IMR-90 (cell line): ENCODE results near the gene RMND5A.

Source experiments
- POLR2A ChIP-seq: IDR thresholded peaks from 2 replicates; pipeline ENCODE4 v1.6.1; 2012; ENCODE audit warnings: mild to moderate bottlenecking, low read depth, low read length
- TF ChIP-seq, protein P1 (sequence below): conservative IDR thresholded peaks from 2 replicates; pipeline ENCODE4 v1.5.1; 2012; ENCODE audit warnings: mild to moderate bottlenecking, low read depth, low read length, improper control_type of control experiment

DNA sequence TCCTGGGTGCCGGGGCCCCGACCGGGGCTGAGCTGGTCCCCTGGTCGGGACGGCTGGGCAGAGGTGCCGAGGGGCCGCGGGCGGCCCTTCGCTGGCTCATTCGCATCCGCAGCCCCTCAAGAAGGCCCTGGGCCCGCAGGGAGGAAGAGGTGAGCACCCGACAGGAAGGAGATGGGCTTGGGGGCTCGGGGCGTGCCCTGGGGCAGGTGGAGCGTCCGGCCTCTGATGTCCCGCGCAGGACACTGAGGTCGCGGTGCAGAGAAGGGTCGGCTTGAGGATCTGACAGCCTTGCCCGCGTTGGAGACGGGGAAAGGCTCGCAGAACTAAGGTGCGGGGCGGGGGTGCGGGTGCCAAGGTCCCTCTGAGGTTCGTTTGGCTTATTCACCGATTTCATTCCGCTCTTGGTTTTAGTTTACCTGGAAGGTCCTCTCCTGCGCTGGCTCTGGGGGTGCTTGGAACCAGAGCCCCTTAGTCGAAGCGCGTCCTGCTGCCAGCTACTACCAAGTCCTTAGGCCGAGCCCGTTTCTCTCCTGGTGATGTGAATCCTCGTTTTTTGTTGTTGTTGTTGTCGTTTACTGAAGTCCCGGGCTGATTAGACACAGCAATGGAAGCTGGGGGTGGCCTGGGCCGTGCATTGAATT is 89.5 kb downstream of the RMND5A start:
- no peak for TF ChIP-seq POLR2A
- TF ChIP-seq, protein P1, sequence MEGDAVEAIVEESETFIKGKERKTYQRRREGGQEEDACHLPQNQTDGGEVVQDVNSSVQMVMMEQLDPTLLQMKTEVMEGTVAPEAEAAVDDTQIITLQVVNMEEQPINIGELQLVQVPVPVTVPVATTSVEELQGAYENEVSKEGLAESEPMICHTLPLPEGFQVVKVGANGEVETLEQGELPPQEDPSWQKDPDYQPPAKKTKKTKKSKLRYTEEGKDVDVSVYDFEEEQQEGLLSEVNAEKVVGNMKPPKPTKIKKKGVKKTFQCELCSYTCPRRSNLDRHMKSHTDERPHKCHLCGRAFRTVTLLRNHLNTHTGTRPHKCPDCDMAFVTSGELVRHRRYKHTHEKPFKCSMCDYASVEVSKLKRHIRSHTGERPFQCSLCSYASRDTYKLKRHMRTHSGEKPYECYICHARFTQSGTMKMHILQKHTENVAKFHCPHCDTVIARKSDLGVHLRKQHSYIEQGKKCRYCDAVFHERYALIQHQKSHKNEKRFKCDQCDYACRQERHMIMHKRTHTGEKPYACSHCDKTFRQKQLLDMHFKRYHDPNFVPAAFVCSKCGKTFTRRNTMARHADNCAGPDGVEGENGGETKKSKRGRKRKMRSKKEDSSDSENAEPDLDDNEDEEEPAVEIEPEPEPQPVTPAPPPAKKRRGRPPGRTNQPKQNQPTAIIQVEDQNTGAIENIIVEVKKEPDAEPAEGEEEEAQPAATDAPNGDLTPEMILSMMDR, result no peak
